Right lobe of liver (tissue), 4 donors: ENCODE results near the gene TBC1D24.

Experiments
- POLR2A ChIP-seq: fragments of 450-650 bp; IDR thresholded peaks from one replicate; pipeline ENCODE4 v1.6.1; 2017; ENCODE audit warnings: antibody characterized with exemption, mild to moderate bottlenecking
- TF ChIP-seq, protein P1 (sequence below), 4 donors: fragments of 200-600 bp in 3 of 4; fragments of 450-650 bp in 1 of 4; IDR thresholded peaks; one replicate each; pipeline versions ENCODE4 v1.5.1 to v1.8.0; 2016 to 2022; ENCODE audit warnings: antibody characterized with exemption in 4 of 4, mild to moderate bottlenecking in 2 of 4
- donor health status: DM: no; HTN: no; CAD: no.
- donor health status: DM: no; HTN: no; CAD: no.
- donor health status: DM: no; HTN: yes; CAD: no.

DNA sequence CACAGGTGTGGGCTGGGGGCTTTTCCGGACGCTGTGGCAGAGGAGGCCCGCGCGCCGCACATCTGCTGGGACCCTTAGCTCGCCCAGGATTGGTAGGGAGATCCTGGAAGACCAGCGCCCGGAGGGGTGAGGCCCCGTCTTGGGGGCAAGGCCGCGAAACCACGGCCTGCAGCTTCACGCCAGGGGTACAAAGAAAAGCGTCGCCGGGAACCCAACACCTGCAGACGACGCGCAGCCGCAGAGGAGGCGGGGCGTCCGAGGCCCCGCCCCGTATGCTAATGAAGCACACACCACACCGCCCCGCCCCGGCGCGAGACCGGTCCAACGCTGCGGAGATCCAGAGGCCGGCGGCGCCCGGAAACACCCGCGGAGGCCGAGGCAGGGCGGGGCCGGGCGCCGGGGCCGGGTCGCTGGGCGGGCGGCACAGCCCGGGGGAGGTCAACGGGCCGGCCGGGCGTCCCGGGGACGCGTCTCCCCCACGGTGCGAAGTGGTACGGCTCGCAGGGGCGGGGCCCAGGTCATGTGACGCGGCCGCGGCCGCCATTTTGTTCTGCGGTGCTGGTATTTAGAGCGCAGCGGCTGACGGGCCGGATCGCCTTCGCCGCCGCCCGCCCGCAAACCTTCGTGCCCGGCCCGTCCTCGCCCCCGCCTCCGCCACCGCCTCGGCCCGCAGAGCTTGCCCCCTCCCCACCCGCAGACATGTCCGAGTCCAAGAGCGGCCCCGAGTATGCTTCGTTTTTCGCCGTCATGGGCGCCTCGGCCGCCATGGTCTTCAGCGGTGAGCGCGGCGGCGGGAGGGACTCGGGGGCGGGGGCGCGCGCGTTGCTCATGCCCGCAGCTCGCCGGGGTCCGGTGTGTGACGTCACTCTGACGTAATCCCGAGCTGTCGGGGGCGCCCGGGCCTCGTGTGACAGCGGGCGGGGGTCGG is 38.7 kb downstream of the TBC1D24 start, which contains the start of gene ATP6V0C:
- TF ChIP-seq POLR2A: peak; percentile 90
- TF ChIP-seq, protein P1, sequence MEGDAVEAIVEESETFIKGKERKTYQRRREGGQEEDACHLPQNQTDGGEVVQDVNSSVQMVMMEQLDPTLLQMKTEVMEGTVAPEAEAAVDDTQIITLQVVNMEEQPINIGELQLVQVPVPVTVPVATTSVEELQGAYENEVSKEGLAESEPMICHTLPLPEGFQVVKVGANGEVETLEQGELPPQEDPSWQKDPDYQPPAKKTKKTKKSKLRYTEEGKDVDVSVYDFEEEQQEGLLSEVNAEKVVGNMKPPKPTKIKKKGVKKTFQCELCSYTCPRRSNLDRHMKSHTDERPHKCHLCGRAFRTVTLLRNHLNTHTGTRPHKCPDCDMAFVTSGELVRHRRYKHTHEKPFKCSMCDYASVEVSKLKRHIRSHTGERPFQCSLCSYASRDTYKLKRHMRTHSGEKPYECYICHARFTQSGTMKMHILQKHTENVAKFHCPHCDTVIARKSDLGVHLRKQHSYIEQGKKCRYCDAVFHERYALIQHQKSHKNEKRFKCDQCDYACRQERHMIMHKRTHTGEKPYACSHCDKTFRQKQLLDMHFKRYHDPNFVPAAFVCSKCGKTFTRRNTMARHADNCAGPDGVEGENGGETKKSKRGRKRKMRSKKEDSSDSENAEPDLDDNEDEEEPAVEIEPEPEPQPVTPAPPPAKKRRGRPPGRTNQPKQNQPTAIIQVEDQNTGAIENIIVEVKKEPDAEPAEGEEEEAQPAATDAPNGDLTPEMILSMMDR (IDR thresholded peaks at IDR 0.05): no peak
